Uterus (tissue), 4 donors: ENCODE results near the gene TNKS2. TPM values are rescaled to one million over a fixed set of nuclear protein-coding genes. Genes with fewer than 3 reads are reported as not detected.

Source experiments
- DNase-seq, 2 donors: peaks; one replicate each; pipeline ENCODE4 v3.0.0-alpha.2; 2019 to 2020
- H3K27ac ChIP-seq, 2 donors: fragments of 200-600 bp; sonication (generic); 1 replicate in 1 of 2; 2 replicates in 1 of 2; pipeline ENCODE4 v1.5.1; 2016 to 2018
- H3K27me3 ChIP-seq, 2 donors: fragments of 200-600 bp; sonication (generic); one replicate each; pipeline ENCODE4 v1.5.1; 2018 to 2019; ENCODE audit warnings: control low read depth in 1 of 2
- H3K36me3 ChIP-seq, 2 donors: fragments of 200-600 bp; sonication (generic); one replicate each; pipeline ENCODE4 v1.5.1; 2019; ENCODE audit warnings: control low read depth in 1 of 2
- H3K4me1 ChIP-seq, 2 donors: fragments of 200-600 bp; sonication (generic); one replicate each; pipeline ENCODE4 v1.5.1; 2018 to 2019; ENCODE audit warnings: control low read depth in 1 of 2
- H3K4me3 ChIP-seq, 2 donors: fragments of 200-600 bp; sonication (generic); 1 replicate in 1 of 2; 2 replicates in 1 of 2; pipeline ENCODE4 v1.5.1; 2018 to 2019; ENCODE audit warnings: mild to moderate bottlenecking in 1 of 2
- H3K9me3 ChIP-seq, 2 donors: fragments of 200-600 bp; sonication (generic); one replicate each; pipeline ENCODE4 v1.5.1; 2019; ENCODE audit warnings: control low read depth in 1 of 2
- CTCF ChIP-seq, 4 experiments: fragments of 200-600 bp in 2 of 4; fragments of 450-650 bp in 2 of 4; sonication (generic) in 2 of 4; IDR thresholded peaks; one replicate each; pipeline ENCODE4 v1.5.1; 2016 to 2019; ENCODE audit warnings: antibody characterized with exemption in 4 of 4, mild to moderate bottlenecking in 2 of 4, moderate library complexity in 1 of 4
- POLR2A ChIP-seq, 2 donors: fragments of 450-650 bp; IDR thresholded peaks; one replicate each; pipeline ENCODE4 v1.6.1; 2016; ENCODE audit warnings: antibody characterized with exemption in 2 of 2, mild to moderate bottlenecking in 1 of 2, moderate library complexity in 1 of 2
- intact Hi-C: fragments of 100-400 bp; cut with DNase I; formaldehyde crosslinking; loops from one replicate; pipeline ENCODE4 v1.15.1; 2023; ENCODE audit warnings: low total_unique reads
- total RNA-seq, 4 donors: library from RNA; depleted of rRNA in 3 of 4; stranded (reverse); fragments of >200 nt in 3 of 4; gene quantifications; one replicate each; pipeline versions ENCODE4 v1.1.0 to v1.2.4, GENCODE V29; 2014 to 2023
- donor health status: DM: yes; HTN: yes; CAD: no.

TNKS2 gene
- total RNA-seq, 4 donors from 2014 or later = 33.8 to 102 (median 51.9) TPM

GRCh38 chr10:91787810-91788209 is 10.4 kb upstream of the TNKS2 start:
- intact Hi-C loops = no loop called here
- Histone ChIP-seq H3K36me3 (no peaks in the 10 kb centered on the region), H3K9me3 (no peaks in the 10 kb centered on the region), H3K4me1 (no peaks in the 10 kb centered on the region), H3K27me3 (no peaks in the 10 kb centered on the region), H3K27ac (no peak overlapping the region), H3K4me3 (no peak overlapping the region)
- DNase-seq = no peak
- TF ChIP-seq CTCF (IDR thresholded peaks at IDR 0.05) (no peak), POLR2A (IDR thresholded peaks at IDR 0.05) (no peak)

- no peak for DNase-seq
- intact Hi-C loops = no loop called here
Measured at GRCh38 chr10:91788527-91788926, 9.7 kb upstream of the TNKS2 start.

GRCh38 chr10:91796331-91797047 is 1.7 kb upstream of the TNKS2 start:
- intact Hi-C loops = loop anchor here (5.0 kb wide), 1 partner anchor 154 kb away; no protein-coding TSS in a partner anchor
- H3K27me3 ChIP-seq = no peaks in the 10 kb centered on the region
- H3K4me1 ChIP-seq = peaks cover 0 to 6% of the 10 kb centered on the region in 2 donors
- peak overlapping the region; percentile 96 to 97 for H3K27ac ChIP-seq
- DNase-seq = peak; percentile 35 to 48
- no peaks in the 10 kb centered on the region for H3K9me3 ChIP-seq
- no peaks in the 10 kb centered on the region for H3K36me3 ChIP-seq
- peak overlapping the region; percentile 46 to 91 for H3K4me3 ChIP-seq
- TF ChIP-seq POLR2A (IDR thresholded peaks at IDR 0.05) (no peak), CTCF (IDR thresholded peaks at IDR 0.05) (no peak)

More at GRCh38 chr10:91788527-91788926, 9.7 kb upstream of the TNKS2 start:
- H3K36me3 ChIP-seq = no peaks in the 10 kb centered on the region
- no peaks in the 10 kb centered on the region for H3K4me1 ChIP-seq
- TF ChIP-seq CTCF (IDR thresholded peaks at IDR 0.05) = no peak
- TF ChIP-seq POLR2A (IDR thresholded peaks at IDR 0.05) = no peak
- H3K27me3 ChIP-seq = no peaks in the 10 kb centered on the region
- H3K4me3 ChIP-seq = no peak overlapping the region
- no peaks in the 10 kb centered on the region for H3K9me3 ChIP-seq
- no peak overlapping the region for H3K27ac ChIP-seq

- no peaks in the 10 kb centered on the region for H3K36me3 ChIP-seq
- H3K27me3 ChIP-seq = no peaks in the 10 kb centered on the region
- TF ChIP-seq POLR2A (IDR thresholded peaks at IDR 0.05) = no peak
- TF ChIP-seq CTCF (IDR thresholded peaks at IDR 0.05) = no peak
- no peaks in the 10 kb centered on the region for H3K9me3 ChIP-seq
- DNase-seq = no peak
- intact Hi-C loops = loop anchor here (5.0 kb wide), 1 partner anchor 155 kb away; no protein-coding TSS in a partner anchor
- H3K4me3 ChIP-seq = peak overlapping the region; percentile 46 to 91
- peaks cover 0 to 6% of the 10 kb centered on the region in 2 donors for H3K4me1 ChIP-seq
- peak overlapping the region; percentile 96 to 97 for H3K27ac ChIP-seq
Measured at GRCh38 chr10:91797048-91797690, 1.1 kb upstream of the TNKS2 start.
